Gastroesophageal sphincter (tissue), 4 donors: ENCODE measurements around the gene CACNG6. TPM values are rescaled to one million over a fixed set of nuclear protein-coding genes. Genes with fewer than 3 reads are reported as not detected.

ENCODE experiments used
- ATAC-seq: fragments of 150-250 bp; one replicate; pipeline ENCODE4 v1.9.1; 2016; ENCODE audit warnings: mild to moderate bottlenecking, moderate library complexity
- H3K27ac ChIP-seq, 4 donors: fragments of 200-600 bp; sonication (generic) in 3 of 4; 1 replicate in 3 of 4; 2 replicates in 1 of 4; pipeline ENCODE4 v1.5.1; 2016 to 2019
- H3K27me3 ChIP-seq: fragments of 200-600 bp; sonication (generic); one replicate; pipeline ENCODE4 v1.5.1; 2019
- H3K36me3 ChIP-seq, 2 donors: fragments of 200-600 bp; sonication (generic); one replicate each; pipeline ENCODE4 v1.5.1; 2019; ENCODE audit warnings: control low read depth in 1 of 2
- H3K4me1 ChIP-seq, 3 donors: fragments of 200-600 bp; sonication (generic); 1 replicate in 2 of 3; 2 replicates in 1 of 3; pipeline ENCODE4 v1.5.1; 2016 to 2019; ENCODE audit warnings: control low read depth in 2 of 3
- H3K4me3 ChIP-seq, 2 donors: fragments of 200-600 bp; sonication (generic); one replicate each; pipeline ENCODE4 v1.5.1; 2019; ENCODE audit warnings: mild to moderate bottlenecking in 1 of 2, moderate library complexity in 1 of 2
- H3K9me3 ChIP-seq, 3 donors: fragments of 200-600 bp; sonication (generic); one replicate each; pipeline ENCODE4 v1.5.1; 2017 to 2019; ENCODE audit warnings: control low read depth in 2 of 3
- CTCF ChIP-seq, 4 experiments: fragments of 200-600 bp in 2 of 4; fragments of 450-650 bp in 2 of 4; sonication (generic) in 1 of 4; IDR thresholded peaks; one replicate each; pipeline ENCODE4 v1.5.1; 2017 to 2019; ENCODE audit warnings: antibody characterized with exemption in 4 of 4, mild to moderate bottlenecking in 2 of 4, moderate library complexity in 2 of 4
- EP300 ChIP-seq: sonication (generic); formaldehyde crosslinking; IDR thresholded peaks from one replicate; pipeline ENCODE4 v1.6.1; 2017; ENCODE audit warnings: antibody characterized with exemption, mild to moderate bottlenecking
- POLR2A ChIP-seq, 2 donors: fragments of 450-650 bp; IDR thresholded peaks; one replicate each; pipeline ENCODE4 v1.6.1; 2017; ENCODE audit warnings: antibody characterized with exemption in 2 of 2, mild to moderate bottlenecking in 2 of 2, moderate library complexity in 1 of 2
- POLR2AphosphoS5 ChIP-seq: sonication (generic); formaldehyde crosslinking; IDR thresholded peaks from one replicate; pipeline ENCODE4 v1.6.1; 2017; ENCODE audit warnings: antibody characterized with exemption
- WGBS, 2 donors: methylation state at CpG; one replicate each; pipeline ENCODE4 v1.1.5; 2018; ENCODE audit warnings: low coverage in 1 of 2; 5-methylcytosine and 5-hydroxymethylcytosine counted together
- total RNA-seq, 4 donors: library from RNA; depleted of rRNA; stranded (reverse); fragments of >200 nt; gene quantifications; one replicate each; pipeline ENCODE4 v1.1.0, GENCODE V29; 2016

The CACNG6 gene
- total RNA-seq, 4 donors from 2014 or later = not detected

- H3K27me3 ChIP-seq = peaks cover 95% of the 10 kb centered on the region
- no peak overlapping the region for H3K27ac ChIP-seq
- TF ChIP-seq CTCF (IDR thresholded peaks at IDR 0.05) = no peak
- no peak for TF ChIP-seq POLR2AphosphoS5
- no peak for TF ChIP-seq POLR2A (IDR thresholded peaks at IDR 0.05)
- no peak for TF ChIP-seq EP300
- no peak for ATAC-seq
- H3K9me3 ChIP-seq = no peaks in the 10 kb centered on the region
- H3K4me3 ChIP-seq = no peak overlapping the region
- H3K36me3 ChIP-seq = no peaks in the 10 kb centered on the region
- 0 to 3% methylated on average over 4 to 7 of the region's 8 CpGs for WGBS, 2 donors
- H3K4me1 ChIP-seq = peaks cover 0 to 5% (median 0%) of the 10 kb centered on the region in 3 donors
These were observed 30.6 kb upstream of the CACNG6 start for GRCh38 chr19:53960886-53961285.

- 0 to 4% methylated on average over 6 to 17 of the region's 32 CpGs for WGBS, 2 donors
- TF ChIP-seq POLR2A (IDR thresholded peaks at IDR 0.05) = no peak
- TF ChIP-seq POLR2AphosphoS5 = no peak
- TF ChIP-seq CTCF (IDR thresholded peaks at IDR 0.05) = no peak
- TF ChIP-seq EP300 = no peak
These were observed 29.7 kb upstream of the CACNG6 start for GRCh38 chr19:53961523-53962356.

GRCh38 chr19:53962887-53963431 is 28.5 kb upstream of the CACNG6 start, which contains the start of gene CACNG8:
Gene CACNG8 (plus strand): TSS chr19:53962937.
- 0 to 7% methylated on average over 1 to 7 of the region's 55 CpGs for WGBS, 2 donors
- H3K9me3 ChIP-seq = no peaks in the 10 kb centered on the region
- no peak within 1 kb of the TSS for H3K4me3 ChIP-seq
- no peaks in the 10 kb centered on the region for H3K36me3 ChIP-seq
- TF ChIP-seq POLR2A (IDR thresholded peaks at IDR 0.05) (no peak), CTCF (IDR thresholded peaks at IDR 0.05) (no peak)
- no peak within 1 kb of the TSS for H3K27ac ChIP-seq
- ATAC-seq = no peak
- H3K27me3 ChIP-seq = peaks cover 94% of the 10 kb centered on the region
- H3K4me1 ChIP-seq = peaks cover 0 to 5% (median 0%) of the 10 kb centered on the region in 3 donors

More at GRCh38 chr19:53961523-53962356, 29.7 kb upstream of the CACNG6 start:
- Histone ChIP-seq H3K4me3 (no peak overlapping the region), H3K27me3 (peaks cover 98% of the 10 kb centered on the region), H3K4me1 (peaks cover 0 to 5% (median 0%) of the 10 kb centered on the region in 3 donors), H3K9me3 (no peaks in the 10 kb centered on the region), H3K27ac (no peak overlapping the region), H3K36me3 (no peaks in the 10 kb centered on the region)
- no peak for ATAC-seq

- no peak for TF ChIP-seq POLR2AphosphoS5
- no peak for TF ChIP-seq CTCF (IDR thresholded peaks at IDR 0.05)
- TF ChIP-seq POLR2A (IDR thresholded peaks at IDR 0.05) = no peak
- no peak for TF ChIP-seq EP300
- Histone ChIP-seq H3K4me1 (peaks cover 0 to 5% (median 0%) of the 10 kb centered on the region in 3 donors), H3K27ac (no peak overlapping the region), H3K27me3 (peaks cover 92% of the 10 kb centered on the region), H3K36me3 (no peaks in the 10 kb centered on the region), H3K4me3 (peak overlapping the region in 1 of 2 donors; percentile 14), H3K9me3 (no peaks in the 10 kb centered on the region)
- WGBS, 2 donors = 45 to 62% methylated on average over 8 to 11 of the region's 11 CpGs
- no peak for ATAC-seq
These were observed 26.3 kb upstream of the CACNG6 start for GRCh38 chr19:53965091-53965490.
